ENCODE data around the gene AEBP2. TPM values are rescaled to one million over a fixed set of nuclear protein-coding genes. Genes with fewer than 3 reads are reported as not detected.

AEBP2 gene
- total and polyA plus RNA-seq, 2 donors (not counting 3 experiments of a cell fraction or from before 2014, with no cell fraction given): 8.8 to 42.2 TPM

GRCh38 chr12:19542606-19543005, 103.3 kb downstream of the AEBP2 start:
- Histone ChIP-seq H3K27ac (ENCODE audit: insufficient read depth, low read depth, low read length) (no peak overlapping the region), H3K9ac (replicated peaks; ENCODE audit: extremely low read depth, insufficient read depth, low read length) (no peak overlapping the region), H3K4me1 (ENCODE audit: control insufficient read depth, extremely low read depth, insufficient read depth, low read length) (peaks cover 19% of the 10 kb centered on the region), H3K4me2 (ENCODE audit: insufficient read depth, low read length) (no peak overlapping the region), H3K9me3 (replicated peaks; ENCODE audit: control insufficient read depth, insufficient read depth, low read length) (no peaks in the 10 kb centered on the region), H3K79me2 (ENCODE audit: control insufficient read depth, insufficient read depth, low read length) (no peaks in the 10 kb centered on the region), H3K9me1 (replicated peaks; ENCODE audit: control insufficient read depth, extremely low read depth, insufficient read depth, low read length) (no peaks in the 10 kb centered on the region), H3K4me3 (replicated peaks in 1 of 3; ENCODE audit: insufficient read depth in 1 of 3, low read depth in 1 of 3, low read length in 3 of 3) (no peak overlapping the region), H3K36me3 (ENCODE audit: control insufficient read depth in 2 of 2, extremely low read depth in 1 of 2, insufficient read depth in 2 of 2, low read length in 2 of 2) (no peaks in the 10 kb centered on the region), H3K27me3 (ENCODE audit: control insufficient read depth in 2 of 2, insufficient read depth in 2 of 2, low read length in 2 of 2) (no peaks in the 10 kb centered on the region), H2AFZ (ENCODE audit: low read depth, low read length) (no peak overlapping the region), H4K20me1 (replicated peaks; ENCODE audit: control insufficient read depth, extremely low read depth, insufficient read depth, low read length) (no peaks in the 10 kb centered on the region)
- DNase-seq (ENCODE audit: low read depth, low spot score) (no peak), FAIRE-seq (no peak)
- POLR2A ChIA-PET: no interaction called here
- TF ChIP-seq MAX (IDR thresholded peaks at IDR 0.05; ENCODE audit: insufficient read depth, insufficient read length) (no peak), JUN (IDR thresholded peaks at IDR 0.05; ENCODE audit: borderline replicate concordance, insufficient read depth, insufficient read length, low read depth) (no peak), EZH2 (IDR thresholded peaks at IDR 0.05; ENCODE audit: borderline replicate concordance, low read depth, low read length, severe bottlenecking) (no peak), CTCF (IDR thresholded peaks at IDR 0.05; ENCODE audit: extremely low read depth in 1 of 2, insufficient read depth in 1 of 2, low read depth in 1 of 2, low read length in 2 of 2) (no peak), POLR2AphosphoS5 (IDR thresholded peaks at IDR 0.05; ENCODE audit: insufficient read depth, low read depth, low read length) (no peak), MYC (IDR thresholded peaks at IDR 0.05; ENCODE audit: low read depth, low read length) (no peak), GATA2 (IDR thresholded peaks at IDR 0.05; ENCODE audit: insufficient read depth, insufficient read length, low read depth, low read length) (no peak), POLR2A (IDR thresholded peaks at IDR 0.05; ENCODE audit: low read depth, low read length) (no peak)
- dilution Hi-C loops (cut with MboI; ENCODE audit: extremely low pct_ligation_motif_present, low sequenced_read_pairs): no loop called here
- no TSS peak for BruUV-seq (replicated peaks)
- intact Hi-C loops (cut with micrococcal nuclease): no loop called here
- CTCF ChIA-PET: interaction anchor here (1.1 kb wide), 1 partner anchor 15 kb away, joined by 3 read pairs; no protein-coding TSS in a partner anchor

All from endothelial cell of umbilical vein (primary cell).